Loucy (cell line): ENCODE measurements around the gene GULP1.

Experiments
- H2AFZ ChIP-seq: fragments of 200-600 bp; sonication (generic); 2 replicates; pipeline ENCODE4 v1.6.0; 2016; ENCODE audit warnings: antibody characterized with exemption, mild to moderate bottlenecking, low read length, moderate library complexity
- H3F3A ChIP-seq: fragments of 200-600 bp; 2 replicates; pipeline ENCODE4 v1.6.0; 2016; ENCODE audit warnings: antibody characterized with exemption, low read depth, mild to moderate bottlenecking
- H3K27me3 ChIP-seq: fragments of 200-600 bp; sonication (generic); 2 replicates; pipeline ENCODE4 v1.6.1; 2014; ENCODE audit warnings: low read length, mild to moderate bottlenecking; ENCODE audit not compliant: insufficient read depth, poor library complexity, severe bottlenecking
- H3K36me3 ChIP-seq: fragments of 200-600 bp; sonication (generic); 2 replicates; pipeline ENCODE4 v1.6.1; 2016; ENCODE audit warnings: low read length; ENCODE audit not compliant: insufficient read depth
- H3K4me1 ChIP-seq: fragments of 200-600 bp; sonication (generic); 2 replicates; pipeline ENCODE4 v1.5.1; 2014; ENCODE audit warnings: low read length, mild to moderate bottlenecking; ENCODE audit not compliant: insufficient read depth, poor library complexity, severe bottlenecking
- H3K4me2 ChIP-seq: fragments of 200-600 bp; sonication (generic); 2 replicates; pipeline ENCODE4 v1.6.0; 2014; ENCODE audit warnings: antibody characterized with exemption, low read length, low read depth, mild to moderate bottlenecking; ENCODE audit not compliant: poor library complexity, severe bottlenecking
- H3K4me3 ChIP-seq: fragments of 200-600 bp; sonication (generic); 2 replicates; pipeline ENCODE4 v1.5.1; 2014; ENCODE audit warnings: low read length, mild to moderate bottlenecking, mixed read lengths; ENCODE audit not compliant: poor library complexity, severe bottlenecking
- H3K79me2 ChIP-seq: fragments of 200-600 bp; sonication (generic); 2 replicates; pipeline ENCODE4 v1.6.1; 2014; ENCODE audit warnings: low read length; ENCODE audit not compliant: insufficient read depth
- H3K9ac ChIP-seq: fragments of 200-600 bp; sonication (generic); 2 replicates; pipeline ENCODE4 v1.6.0; 2014; ENCODE audit warnings: mild to moderate bottlenecking, low read depth, low read length, moderate library complexity; ENCODE audit not compliant: poor library complexity, severe bottlenecking
- H3K9me2 ChIP-seq: fragments of 200-600 bp; sonication (generic); replicated peaks from 2 replicates; pipeline ENCODE4 v1.6.1; 2016; ENCODE audit warnings: low read depth, low read length, mixed read lengths
- H3K9me3 ChIP-seq: fragments of 200-600 bp; sonication (generic); 2 replicates; pipeline ENCODE4 v1.6.1; 2014; ENCODE audit warnings: mild to moderate bottlenecking, antibody characterized with exemption, low read length, low read depth; ENCODE audit not compliant: insufficient read depth
- H4K20me1 ChIP-seq: fragments of 200-600 bp; sonication (generic); 2 replicates; pipeline ENCODE4 v1.6.0; 2014; ENCODE audit warnings: antibody characterized with exemption, low read length, mild to moderate bottlenecking; ENCODE audit not compliant: insufficient read depth, poor library complexity, severe bottlenecking
- CTCF ChIP-seq: fragments of 200-600 bp; sonication (generic); conservative IDR thresholded peaks from 2 replicates; pipeline ENCODE4 v1.5.1; 2014; ENCODE audit warnings: mild to moderate bottlenecking, antibody characterized with exemption, low read length
- EZH2phosphoT487 ChIP-seq: fragments of 200-600 bp; IDR thresholded peaks from 2 replicates; pipeline ENCODE4 v1.6.1; 2018; ENCODE audit warnings: antibody characterized with exemption, mild to moderate bottlenecking, moderate library complexity, borderline replicate concordance

The GULP1 gene

GRCh38 chr2:188318161-188318749 is 26.6 kb downstream of the GULP1 start:
- H2AFZ ChIP-seq, result no peak overlapping the region
- no peaks in the 10 kb centered on the region for H3K9me2 ChIP-seq
- peaks cover 20% of the 10 kb centered on the region for H3K4me1 ChIP-seq
- no peaks in the 10 kb centered on the region for H3F3A ChIP-seq
- no peak overlapping the region for H3K4me3 ChIP-seq
- H3K4me2 ChIP-seq, result no peak overlapping the region
- H4K20me1 ChIP-seq, result no peaks in the 10 kb centered on the region
- no peaks in the 10 kb centered on the region for H3K79me2 ChIP-seq
- H3K9ac ChIP-seq, result no peak overlapping the region
- TF ChIP-seq EZH2phosphoT487 (no peak), CTCF (no peak)
- H3K27me3 ChIP-seq, result no peaks in the 10 kb centered on the region
- no peaks in the 10 kb centered on the region for H3K36me3 ChIP-seq
- H3K9me3 ChIP-seq, result no peaks in the 10 kb centered on the region

GRCh38 chr2:188319838-188320237 is 28.2 kb downstream of the GULP1 start:
- H3K4me3 ChIP-seq, result no peak overlapping the region
- no peak overlapping the region for H3K4me2 ChIP-seq
- peaks cover 25% of the 10 kb centered on the region for H3K4me1 ChIP-seq
- no peaks in the 10 kb centered on the region for H3K36me3 ChIP-seq
- no peak for TF ChIP-seq EZH2phosphoT487
- peak; percentile 38; the same call in 1 of the 2 replicates for TF ChIP-seq CTCF
- no peaks in the 10 kb centered on the region for H3K9me3 ChIP-seq
- H3K27me3 ChIP-seq, result no peaks in the 10 kb centered on the region
- no peak overlapping the region; the same call in 1 of the 2 replicates for H2AFZ ChIP-seq
- no peaks in the 10 kb centered on the region for H4K20me1 ChIP-seq
- no peaks in the 10 kb centered on the region for H3K9me2 ChIP-seq
- H3K79me2 ChIP-seq, result no peaks in the 10 kb centered on the region
- H3F3A ChIP-seq, result no peaks in the 10 kb centered on the region
- H3K9ac ChIP-seq, result no peak overlapping the region

GRCh38 chr2:188320861-188321260 is 29.2 kb downstream of the GULP1 start:
- Histone ChIP-seq H3K4me2 (peak overlapping the region; percentile 51), H3K4me3 (peak overlapping the region; percentile 23), H2AFZ (no peak overlapping the region), H3K27me3 (no peaks in the 10 kb centered on the region), H3K9me3 (no peaks in the 10 kb centered on the region), H3K9ac (no peak overlapping the region), H3K79me2 (no peaks in the 10 kb centered on the region), H4K20me1 (no peaks in the 10 kb centered on the region), H3F3A (no peaks in the 10 kb centered on the region), H3K9me2 (no peaks in the 10 kb centered on the region), H3K4me1 (peaks cover 25% of the 10 kb centered on the region), H3K36me3 (no peaks in the 10 kb centered on the region)
- no peak for TF ChIP-seq EZH2phosphoT487
- no peak for TF ChIP-seq CTCF
